K562 (cell line): ENCODE data around the gene HOXB7. TPM values are rescaled to one million over a fixed set of nuclear protein-coding genes. Genes with fewer than 3 reads are reported as not detected.

Experiments used
- ATF1 ChIP-seq, 2 experiments: fragments of 450-650 bp in 1 of 2; IDR thresholded peaks; 2 replicates each; pipeline ENCODE4 v1.6.1; 2016; ENCODE audit warnings: missing compliant biosample characterization in 1 of 2, missing genetic modification characterization in 1 of 2
- SMC3 ChIP-seq: conservative IDR thresholded peaks from 2 replicates; pipeline ENCODE4 v1.6.1; 2011; ENCODE audit warnings: low read depth, low read length, improper control_type of control experiment; ENCODE audit not compliant: insufficient read depth
- polyA plus RNA-seq, 8 experiments: library from polyadenylated mRNA; depleted of rRNA in 4 of 8; stranded (reverse) in 5 of 8; unstranded in 3 of 8; fragments of >200 nt; fragmentation: Nextera tagmentation in 2 of 8; fragmentation: Illumina TruSeq in 1 of 8; extraction: Ambion mirVana in 2 of 8; extraction: Trizol in 1 of 8; gene quantifications; 2 replicates each; pipeline versions ENCODE4 v1.2.1 to v1.2.3, GENCODE V29; 2011 to 2014; ENCODE audit warnings: inconsistent platforms in 1 of 8, missing spikeins in 1 of 8
- total RNA-seq, 7 experiments: library from RNA; depleted of rRNA in 6 of 7; stranded (reverse); fragments of >200 nt in 6 of 7; fragmentation: Illumina TruSeq in 2 of 7; extraction: Trizol in 2 of 7; gene quantifications; 2 replicates each; pipeline versions ENCODE4 v1.2.1 to v1.2.3, GENCODE V29; 2011 to 2021; ENCODE audit warnings: low replicate concordance in 1 of 7
- TF ChIP-seq, protein P1 (sequence below), 2 experiments: IDR thresholded peaks; 2 replicates each; pipeline ENCODE4 v1.6.1; 2012; ENCODE audit warnings: improper control_type of control experiment in 2 of 2, low read depth in 2 of 2, low read length in 2 of 2, borderline replicate concordance in 1 of 2
- TF ChIP-seq, protein P2 (sequence below): fragments of 450-650 bp; IDR thresholded peaks from 2 replicates; pipeline ENCODE4 v1.6.1; 2016; ENCODE audit warnings: mild to moderate bottlenecking, moderate library complexity
- TF ChIP-seq, protein P3 (sequence below): fragments of 250-450 bp; sonication (Bioruptor Pico); IDR thresholded peaks from 2 replicates; pipeline ENCODE4 v1.9.0; 2021; ENCODE audit warnings: mild to moderate bottlenecking
- TF ChIP-seq, protein P4 (sequence below): fragments of 450-650 bp; IDR thresholded peaks from 2 replicates; pipeline ENCODE4 v1.6.1; 2017; ENCODE audit warnings: antibody characterized with exemption, mild to moderate bottlenecking

The HOXB7 gene
- total and polyA plus RNA-seq, 9 of the 15 experiments (the other 6 are each of a cell fraction or from before 2014, with no cell fraction given) = 5.5 to 16.7 (median 8.3) TPM

DNA sequence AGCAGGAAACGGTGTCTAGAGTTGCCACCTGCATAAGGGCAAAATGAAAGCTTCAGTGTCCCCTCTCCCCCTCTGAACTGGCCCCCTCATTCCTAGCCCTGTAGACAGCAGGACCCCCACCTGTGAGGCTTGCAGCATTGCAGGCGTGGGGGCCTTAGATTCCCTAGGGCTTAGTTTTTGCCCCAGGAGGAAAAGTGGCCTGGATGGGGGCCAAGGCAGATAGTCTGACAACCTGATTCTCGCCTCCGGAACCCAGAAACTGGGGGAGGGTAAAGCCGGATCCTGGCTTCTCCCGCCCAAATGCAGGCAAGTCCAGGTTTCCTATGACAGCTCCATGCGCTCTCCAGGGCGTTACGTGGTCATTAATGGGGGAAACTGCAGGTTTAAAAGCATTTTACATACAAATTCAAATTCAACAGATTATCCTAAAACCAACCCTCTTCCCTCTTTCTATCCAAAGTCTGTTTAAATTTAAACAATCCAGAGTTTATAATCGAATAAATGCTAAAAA lies 5.4 kb downstream of the HOXB7 start (continued):
- TF ChIP-seq, protein P1, sequence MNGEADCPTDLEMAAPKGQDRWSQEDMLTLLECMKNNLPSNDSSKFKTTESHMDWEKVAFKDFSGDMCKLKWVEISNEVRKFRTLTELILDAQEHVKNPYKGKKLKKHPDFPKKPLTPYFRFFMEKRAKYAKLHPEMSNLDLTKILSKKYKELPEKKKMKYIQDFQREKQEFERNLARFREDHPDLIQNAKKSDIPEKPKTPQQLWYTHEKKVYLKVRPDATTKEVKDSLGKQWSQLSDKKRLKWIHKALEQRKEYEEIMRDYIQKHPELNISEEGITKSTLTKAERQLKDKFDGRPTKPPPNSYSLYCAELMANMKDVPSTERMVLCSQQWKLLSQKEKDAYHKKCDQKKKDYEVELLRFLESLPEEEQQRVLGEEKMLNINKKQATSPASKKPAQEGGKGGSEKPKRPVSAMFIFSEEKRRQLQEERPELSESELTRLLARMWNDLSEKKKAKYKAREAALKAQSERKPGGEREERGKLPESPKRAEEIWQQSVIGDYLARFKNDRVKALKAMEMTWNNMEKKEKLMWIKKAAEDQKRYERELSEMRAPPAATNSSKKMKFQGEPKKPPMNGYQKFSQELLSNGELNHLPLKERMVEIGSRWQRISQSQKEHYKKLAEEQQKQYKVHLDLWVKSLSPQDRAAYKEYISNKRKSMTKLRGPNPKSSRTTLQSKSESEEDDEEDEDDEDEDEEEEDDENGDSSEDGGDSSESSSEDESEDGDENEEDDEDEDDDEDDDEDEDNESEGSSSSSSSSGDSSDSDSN (IDR thresholded peaks at IDR 0.05; ENCODE audit: borderline replicate concordance in 1 of 2, low read depth in 2 of 2, low read length in 2 of 2) = peak in 1 of 2 experiments; percentile 66; a peak in 1 of 4 replicates
- TF ChIP-seq SMC3 = no peak
- TF ChIP-seq, protein P2, sequence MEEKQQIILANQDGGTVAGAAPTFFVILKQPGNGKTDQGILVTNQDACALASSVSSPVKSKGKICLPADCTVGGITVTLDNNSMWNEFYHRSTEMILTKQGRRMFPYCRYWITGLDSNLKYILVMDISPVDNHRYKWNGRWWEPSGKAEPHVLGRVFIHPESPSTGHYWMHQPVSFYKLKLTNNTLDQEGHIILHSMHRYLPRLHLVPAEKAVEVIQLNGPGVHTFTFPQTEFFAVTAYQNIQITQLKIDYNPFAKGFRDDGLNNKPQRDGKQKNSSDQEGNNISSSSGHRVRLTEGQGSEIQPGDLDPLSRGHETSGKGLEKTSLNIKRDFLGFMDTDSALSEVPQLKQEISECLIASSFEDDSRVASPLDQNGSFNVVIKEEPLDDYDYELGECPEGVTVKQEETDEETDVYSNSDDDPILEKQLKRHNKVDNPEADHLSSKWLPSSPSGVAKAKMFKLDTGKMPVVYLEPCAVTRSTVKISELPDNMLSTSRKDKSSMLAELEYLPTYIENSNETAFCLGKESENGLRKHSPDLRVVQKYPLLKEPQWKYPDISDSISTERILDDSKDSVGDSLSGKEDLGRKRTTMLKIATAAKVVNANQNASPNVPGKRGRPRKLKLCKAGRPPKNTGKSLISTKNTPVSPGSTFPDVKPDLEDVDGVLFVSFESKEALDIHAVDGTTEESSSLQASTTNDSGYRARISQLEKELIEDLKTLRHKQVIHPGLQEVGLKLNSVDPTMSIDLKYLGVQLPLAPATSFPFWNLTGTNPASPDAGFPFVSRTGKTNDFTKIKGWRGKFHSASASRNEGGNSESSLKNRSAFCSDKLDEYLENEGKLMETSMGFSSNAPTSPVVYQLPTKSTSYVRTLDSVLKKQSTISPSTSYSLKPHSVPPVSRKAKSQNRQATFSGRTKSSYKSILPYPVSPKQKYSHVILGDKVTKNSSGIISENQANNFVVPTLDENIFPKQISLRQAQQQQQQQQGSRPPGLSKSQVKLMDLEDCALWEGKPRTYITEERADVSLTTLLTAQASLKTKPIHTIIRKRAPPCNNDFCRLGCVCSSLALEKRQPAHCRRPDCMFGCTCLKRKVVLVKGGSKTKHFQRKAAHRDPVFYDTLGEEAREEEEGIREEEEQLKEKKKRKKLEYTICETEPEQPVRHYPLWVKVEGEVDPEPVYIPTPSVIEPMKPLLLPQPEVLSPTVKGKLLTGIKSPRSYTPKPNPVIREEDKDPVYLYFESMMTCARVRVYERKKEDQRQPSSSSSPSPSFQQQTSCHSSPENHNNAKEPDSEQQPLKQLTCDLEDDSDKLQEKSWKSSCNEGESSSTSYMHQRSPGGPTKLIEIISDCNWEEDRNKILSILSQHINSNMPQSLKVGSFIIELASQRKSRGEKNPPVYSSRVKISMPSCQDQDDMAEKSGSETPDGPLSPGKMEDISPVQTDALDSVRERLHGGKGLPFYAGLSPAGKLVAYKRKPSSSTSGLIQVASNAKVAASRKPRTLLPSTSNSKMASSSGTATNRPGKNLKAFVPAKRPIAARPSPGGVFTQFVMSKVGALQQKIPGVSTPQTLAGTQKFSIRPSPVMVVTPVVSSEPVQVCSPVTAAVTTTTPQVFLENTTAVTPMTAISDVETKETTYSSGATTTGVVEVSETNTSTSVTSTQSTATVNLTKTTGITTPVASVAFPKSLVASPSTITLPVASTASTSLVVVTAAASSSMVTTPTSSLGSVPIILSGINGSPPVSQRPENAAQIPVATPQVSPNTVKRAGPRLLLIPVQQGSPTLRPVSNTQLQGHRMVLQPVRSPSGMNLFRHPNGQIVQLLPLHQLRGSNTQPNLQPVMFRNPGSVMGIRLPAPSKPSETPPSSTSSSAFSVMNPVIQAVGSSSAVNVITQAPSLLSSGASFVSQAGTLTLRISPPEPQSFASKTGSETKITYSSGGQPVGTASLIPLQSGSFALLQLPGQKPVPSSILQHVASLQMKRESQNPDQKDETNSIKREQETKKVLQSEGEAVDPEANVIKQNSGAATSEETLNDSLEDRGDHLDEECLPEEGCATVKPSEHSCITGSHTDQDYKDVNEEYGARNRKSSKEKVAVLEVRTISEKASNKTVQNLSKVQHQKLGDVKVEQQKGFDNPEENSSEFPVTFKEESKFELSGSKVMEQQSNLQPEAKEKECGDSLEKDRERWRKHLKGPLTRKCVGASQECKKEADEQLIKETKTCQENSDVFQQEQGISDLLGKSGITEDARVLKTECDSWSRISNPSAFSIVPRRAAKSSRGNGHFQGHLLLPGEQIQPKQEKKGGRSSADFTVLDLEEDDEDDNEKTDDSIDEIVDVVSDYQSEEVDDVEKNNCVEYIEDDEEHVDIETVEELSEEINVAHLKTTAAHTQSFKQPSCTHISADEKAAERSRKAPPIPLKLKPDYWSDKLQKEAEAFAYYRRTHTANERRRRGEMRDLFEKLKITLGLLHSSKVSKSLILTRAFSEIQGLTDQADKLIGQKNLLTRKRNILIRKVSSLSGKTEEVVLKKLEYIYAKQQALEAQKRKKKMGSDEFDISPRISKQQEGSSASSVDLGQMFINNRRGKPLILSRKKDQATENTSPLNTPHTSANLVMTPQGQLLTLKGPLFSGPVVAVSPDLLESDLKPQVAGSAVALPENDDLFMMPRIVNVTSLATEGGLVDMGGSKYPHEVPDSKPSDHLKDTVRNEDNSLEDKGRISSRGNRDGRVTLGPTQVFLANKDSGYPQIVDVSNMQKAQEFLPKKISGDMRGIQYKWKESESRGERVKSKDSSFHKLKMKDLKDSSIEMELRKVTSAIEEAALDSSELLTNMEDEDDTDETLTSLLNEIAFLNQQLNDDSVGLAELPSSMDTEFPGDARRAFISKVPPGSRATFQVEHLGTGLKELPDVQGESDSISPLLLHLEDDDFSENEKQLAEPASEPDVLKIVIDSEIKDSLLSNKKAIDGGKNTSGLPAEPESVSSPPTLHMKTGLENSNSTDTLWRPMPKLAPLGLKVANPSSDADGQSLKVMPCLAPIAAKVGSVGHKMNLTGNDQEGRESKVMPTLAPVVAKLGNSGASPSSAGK = peak; percentile 74
- no peak for TF ChIP-seq ATF1 (CRISPR knock-in tag; IDR thresholded peaks at IDR 0.05)
- no peak for TF ChIP-seq ATF1 (tag; IDR thresholded peaks at IDR 0.05)
- TF ChIP-seq, protein P3, sequence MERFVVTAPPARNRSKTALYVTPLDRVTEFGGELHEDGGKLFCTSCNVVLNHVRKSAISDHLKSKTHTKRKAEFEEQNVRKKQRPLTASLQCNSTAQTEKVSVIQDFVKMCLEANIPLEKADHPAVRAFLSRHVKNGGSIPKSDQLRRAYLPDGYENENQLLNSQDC (CRISPR knock-in tag) = no peak
- TF ChIP-seq, protein P4, sequence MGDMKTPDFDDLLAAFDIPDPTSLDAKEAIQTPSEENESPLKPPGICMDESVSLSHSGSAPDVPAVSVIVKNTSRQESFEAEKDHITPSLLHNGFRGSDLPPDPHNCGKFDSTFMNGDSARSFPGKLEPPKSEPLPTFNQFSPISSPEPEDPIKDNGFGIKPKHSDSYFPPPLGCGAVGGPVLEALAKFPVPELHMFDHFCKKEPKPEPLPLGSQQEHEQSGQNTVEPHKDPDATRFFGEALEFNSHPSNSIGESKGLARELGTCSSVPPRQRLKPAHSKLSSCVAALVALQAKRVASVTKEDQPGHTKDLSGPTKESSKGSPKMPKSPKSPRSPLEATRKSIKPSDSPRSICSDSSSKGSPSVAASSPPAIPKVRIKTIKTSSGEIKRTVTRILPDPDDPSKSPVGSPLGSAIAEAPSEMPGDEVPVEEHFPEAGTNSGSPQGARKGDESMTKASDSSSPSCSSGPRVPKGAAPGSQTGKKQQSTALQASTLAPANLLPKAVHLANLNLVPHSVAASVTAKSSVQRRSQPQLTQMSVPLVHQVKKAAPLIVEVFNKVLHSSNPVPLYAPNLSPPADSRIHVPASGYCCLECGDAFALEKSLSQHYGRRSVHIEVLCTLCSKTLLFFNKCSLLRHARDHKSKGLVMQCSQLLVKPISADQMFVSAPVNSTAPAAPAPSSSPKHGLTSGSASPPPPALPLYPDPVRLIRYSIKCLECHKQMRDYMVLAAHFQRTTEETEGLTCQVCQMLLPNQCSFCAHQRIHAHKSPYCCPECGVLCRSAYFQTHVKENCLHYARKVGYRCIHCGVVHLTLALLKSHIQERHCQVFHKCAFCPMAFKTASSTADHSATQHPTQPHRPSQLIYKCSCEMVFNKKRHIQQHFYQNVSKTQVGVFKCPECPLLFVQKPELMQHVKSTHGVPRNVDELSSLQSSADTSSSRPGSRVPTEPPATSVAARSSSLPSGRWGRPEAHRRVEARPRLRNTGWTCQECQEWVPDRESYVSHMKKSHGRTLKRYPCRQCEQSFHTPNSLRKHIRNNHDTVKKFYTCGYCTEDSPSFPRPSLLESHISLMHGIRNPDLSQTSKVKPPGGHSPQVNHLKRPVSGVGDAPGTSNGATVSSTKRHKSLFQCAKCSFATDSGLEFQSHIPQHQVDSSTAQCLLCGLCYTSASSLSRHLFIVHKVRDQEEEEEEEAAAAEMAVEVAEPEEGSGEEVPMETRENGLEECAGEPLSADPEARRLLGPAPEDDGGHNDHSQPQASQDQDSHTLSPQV = peak; percentile 23; the same call in 1 of the 2 replicates
